Neural cell (in vitro differentiated cells): ENCODE data around the gene FSTL5. TPM values are rescaled to one million over a fixed set of nuclear protein-coding genes. Genes with fewer than 3 reads are reported as not detected.

Experiments
- H2AFZ ChIP-seq: fragments of 200-600, 300-800 bp; sonication (generic), shearing (Covaris generic); 2 replicates; pipeline ENCODE4 v1.6.0; 2014; ENCODE audit warnings: low read depth, mild to moderate bottlenecking, antibody characterized with exemption, low read length, moderate library complexity
- H3F3A ChIP-seq: fragments of 200-600 bp; shearing (Covaris generic); 2 replicates; pipeline ENCODE4 v1.6.1; 2016; ENCODE audit warnings: mild to moderate bottlenecking, moderate library complexity, mixed read lengths, antibody characterized with exemption, low read length; ENCODE audit not compliant: insufficient read depth, poor library complexity, severe bottlenecking
- H3K27ac ChIP-seq: fragments of 200-600, 300-800 bp; sonication (generic), shearing (Covaris generic); 2 replicates; pipeline ENCODE4 v1.5.1; 2014; ENCODE audit warnings: mild to moderate bottlenecking, low read length, moderate library complexity
- H3K27me3 ChIP-seq: fragments of 300-800, 200-600 bp; sonication (generic), shearing (Covaris generic); 2 replicates; pipeline ENCODE4 v1.6.0; 2014; ENCODE audit warnings: mild to moderate bottlenecking, low read depth, low read length, moderate library complexity; ENCODE audit not compliant: insufficient read depth
- H3K36me3 ChIP-seq: fragments of 300-800, 200-600 bp; sonication (generic), shearing (Covaris generic); 2 replicates; pipeline ENCODE4 v1.5.1; 2014; ENCODE audit warnings: mild to moderate bottlenecking, antibody characterized with exemption, low read length, moderate library complexity; ENCODE audit not compliant: insufficient read depth
- H3K4me2 ChIP-seq: fragments of 300-800, 200-600 bp; sonication (generic), shearing (Covaris generic); 2 replicates; pipeline ENCODE4 v1.6.0; 2014; ENCODE audit warnings: mild to moderate bottlenecking, low read length
- H3K4me3 ChIP-seq: fragments of 300-800, 200-600 bp; sonication (generic), shearing (Covaris generic); 2 replicates; pipeline ENCODE4 v1.5.1; 2014; ENCODE audit warnings: mild to moderate bottlenecking, low read length, moderate library complexity
- H3K79me2 ChIP-seq: fragments of 200-600 bp; shearing (Covaris generic); replicated peaks from 2 replicates; pipeline ENCODE4 v1.6.0; 2014; ENCODE audit warnings: mild to moderate bottlenecking, low read length, moderate library complexity; ENCODE audit not compliant: insufficient read depth
- H3K9ac ChIP-seq: fragments of 300-800, 200-600 bp; sonication (generic), shearing (Covaris generic); 2 replicates; pipeline ENCODE4 v1.6.1; 2016; ENCODE audit warnings: mild to moderate bottlenecking, low read length, mixed read lengths
- H3K9me2 ChIP-seq: fragments of 200-600 bp; shearing (Covaris generic); 2 replicates; pipeline ENCODE4 v1.6.1; 2016; ENCODE audit warnings: mild to moderate bottlenecking, low read length, mixed read lengths; ENCODE audit not compliant: insufficient read depth
- H3K9me3 ChIP-seq: fragments of 200-600, 300-800 bp; sonication (generic), shearing (Covaris generic); 2 replicates; pipeline ENCODE4 v1.6.1; 2016; ENCODE audit warnings: mild to moderate bottlenecking, mixed run types, low read length, moderate library complexity, mixed read lengths
- H4K20me1 ChIP-seq: fragments of 200-600 bp; shearing (Covaris generic); 2 replicates; pipeline ENCODE4 v1.6.1; 2016; ENCODE audit warnings: mild to moderate bottlenecking, mixed run types; ENCODE audit not compliant: insufficient read depth
- CTCF ChIP-seq: fragments of 450-650 bp; IDR thresholded peaks from 2 replicates; pipeline ENCODE4 v1.5.1; 2014; ENCODE audit warnings: antibody characterized with exemption, mild to moderate bottlenecking, moderate library complexity; ENCODE audit not compliant: poor library complexity, severe bottlenecking
- EP300 ChIP-seq: fragments of 450-650 bp; conservative IDR thresholded peaks from 2 replicates; pipeline ENCODE4 v1.6.1; 2014; ENCODE audit warnings: antibody characterized with exemption, mild to moderate bottlenecking, moderate library complexity; ENCODE audit not compliant: poor library complexity, severe bottlenecking
- EZH2 ChIP-seq: fragments of 200-600, 300-800 bp; shearing (Covaris generic), sonication (generic); IDR thresholded peaks from 2 replicates; pipeline ENCODE4 v1.6.1; 2014; ENCODE audit warnings: antibody characterized with exemption, low read length, borderline replicate concordance, mild to moderate bottlenecking; ENCODE audit not compliant: insufficient read depth, poor library complexity, severe bottlenecking
- MXI1 ChIP-seq: fragments of 450-650 bp; conservative IDR thresholded peaks from 2 replicates; pipeline ENCODE4 v1.6.1; 2014; ENCODE audit warnings: antibody characterized with exemption, mild to moderate bottlenecking; ENCODE audit not compliant: poor library complexity, severe bottlenecking
- POLR2AphosphoS5 ChIP-seq: IDR thresholded peaks from 2 replicates; pipeline ENCODE4 v1.6.1; 2012
- RAD21 ChIP-seq: fragments of 450-650 bp; conservative IDR thresholded peaks from 2 replicates; pipeline ENCODE4 v1.6.1; 2014; ENCODE audit warnings: antibody characterized with exemption, mild to moderate bottlenecking, moderate library complexity
- SMC3 ChIP-seq: fragments of 450-650 bp; conservative IDR thresholded peaks from 2 replicates; pipeline ENCODE4 v1.6.1; 2014; ENCODE audit warnings: antibody characterized with exemption, mild to moderate bottlenecking, moderate library complexity; ENCODE audit not compliant: poor library complexity
- TAF1 ChIP-seq: IDR thresholded peaks from 2 replicates; pipeline ENCODE4 v1.6.1; 2012; ENCODE audit warnings: low read depth
- polyA plus RNA-seq: library from polyadenylated mRNA; depleted of rRNA; stranded (reverse); fragments of >200 nt; gene quantifications from 2 replicates; pipeline ENCODE4 v1.2.3, GENCODE V29; 2014
- TF ChIP-seq, protein P1 (sequence below): IDR thresholded peaks from 2 replicates; pipeline ENCODE4 v1.6.1; 2012; ENCODE audit warnings: borderline replicate concordance

FSTL5 gene
- polyA plus RNA-seq, 1 donor from 2014 or later: 6.8 TPM

GRCh38 chr4:161696944-161697343 is 466.9 kb downstream of the FSTL5 start:
- H3K36me3 ChIP-seq: no peaks in the 10 kb centered on the region
- no peak overlapping the region for H3K27ac ChIP-seq
- no peak for TF ChIP-seq RAD21

GRCh38 chr4:161680146-161680545 is 483.7 kb downstream of the FSTL5 start:
- H3K27ac ChIP-seq: no peak overlapping the region
- no peaks in the 10 kb centered on the region for H3F3A ChIP-seq
- no peaks in the 10 kb centered on the region for H3K9me3 ChIP-seq
- no peak overlapping the region for H3K4me3 ChIP-seq
- no peak overlapping the region for H2AFZ ChIP-seq
- H3K9ac ChIP-seq: no peak overlapping the region
- TF ChIP-seq EP300: no peak
- no peak for TF ChIP-seq CTCF
- TF ChIP-seq, protein P1, sequence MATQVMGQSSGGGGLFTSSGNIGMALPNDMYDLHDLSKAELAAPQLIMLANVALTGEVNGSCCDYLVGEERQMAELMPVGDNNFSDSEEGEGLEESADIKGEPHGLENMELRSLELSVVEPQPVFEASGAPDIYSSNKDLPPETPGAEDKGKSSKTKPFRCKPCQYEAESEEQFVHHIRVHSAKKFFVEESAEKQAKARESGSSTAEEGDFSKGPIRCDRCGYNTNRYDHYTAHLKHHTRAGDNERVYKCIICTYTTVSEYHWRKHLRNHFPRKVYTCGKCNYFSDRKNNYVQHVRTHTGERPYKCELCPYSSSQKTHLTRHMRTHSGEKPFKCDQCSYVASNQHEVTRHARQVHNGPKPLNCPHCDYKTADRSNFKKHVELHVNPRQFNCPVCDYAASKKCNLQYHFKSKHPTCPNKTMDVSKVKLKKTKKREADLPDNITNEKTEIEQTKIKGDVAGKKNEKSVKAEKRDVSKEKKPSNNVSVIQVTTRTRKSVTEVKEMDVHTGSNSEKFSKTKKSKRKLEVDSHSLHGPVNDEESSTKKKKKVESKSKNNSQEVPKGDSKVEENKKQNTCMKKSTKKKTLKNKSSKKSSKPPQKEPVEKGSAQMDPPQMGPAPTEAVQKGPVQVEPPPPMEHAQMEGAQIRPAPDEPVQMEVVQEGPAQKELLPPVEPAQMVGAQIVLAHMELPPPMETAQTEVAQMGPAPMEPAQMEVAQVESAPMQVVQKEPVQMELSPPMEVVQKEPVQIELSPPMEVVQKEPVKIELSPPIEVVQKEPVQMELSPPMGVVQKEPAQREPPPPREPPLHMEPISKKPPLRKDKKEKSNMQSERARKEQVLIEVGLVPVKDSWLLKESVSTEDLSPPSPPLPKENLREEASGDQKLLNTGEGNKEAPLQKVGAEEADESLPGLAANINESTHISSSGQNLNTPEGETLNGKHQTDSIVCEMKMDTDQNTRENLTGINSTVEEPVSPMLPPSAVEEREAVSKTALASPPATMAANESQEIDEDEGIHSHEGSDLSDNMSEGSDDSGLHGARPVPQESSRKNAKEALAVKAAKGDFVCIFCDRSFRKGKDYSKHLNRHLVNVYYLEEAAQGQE: no peak
- TF ChIP-seq TAF1: no peak
- TF ChIP-seq MXI1: no peak
- no peak overlapping the region for H3K4me2 ChIP-seq
- no peaks in the 10 kb centered on the region for H3K36me3 ChIP-seq
- H3K79me2 ChIP-seq: no peaks in the 10 kb centered on the region
- no peaks in the 10 kb centered on the region for H4K20me1 ChIP-seq
- no peaks in the 10 kb centered on the region for H3K27me3 ChIP-seq
- no peaks in the 10 kb centered on the region for H3K9me2 ChIP-seq

More at GRCh38 chr4:161696944-161697343, 466.9 kb downstream of the FSTL5 start:
- H3F3A ChIP-seq: no peaks in the 10 kb centered on the region
- H2AFZ ChIP-seq: no peak overlapping the region
- H3K4me2 ChIP-seq: no peak overlapping the region
- H4K20me1 ChIP-seq: no peaks in the 10 kb centered on the region
- H3K4me3 ChIP-seq: no peak overlapping the region
- H3K9me2 ChIP-seq: no peaks in the 10 kb centered on the region
- no peak overlapping the region for H3K9ac ChIP-seq
- H3K27me3 ChIP-seq: no peaks in the 10 kb centered on the region
- no peaks in the 10 kb centered on the region for H3K9me3 ChIP-seq
- H3K79me2 ChIP-seq: no peaks in the 10 kb centered on the region

- no peaks in the 10 kb centered on the region for H3K9me2 ChIP-seq
- H3K27ac ChIP-seq: no peak overlapping the region
- H3K79me2 ChIP-seq: no peaks in the 10 kb centered on the region
- no peak overlapping the region for H3K9ac ChIP-seq
- H4K20me1 ChIP-seq: no peaks in the 10 kb centered on the region
- no peak for TF ChIP-seq EP300
- TF ChIP-seq, protein P1: no peak
- no peak for TF ChIP-seq CTCF
- no peak for TF ChIP-seq EZH2
- TF ChIP-seq POLR2AphosphoS5: no peak
- TF ChIP-seq SMC3: no peak
- TF ChIP-seq TAF1: no peak
- TF ChIP-seq MXI1: no peak
- no peak for TF ChIP-seq RAD21
- no peak overlapping the region for H2AFZ ChIP-seq
- no peaks in the 10 kb centered on the region for H3K36me3 ChIP-seq
- no peak overlapping the region for H3K4me2 ChIP-seq
- H3F3A ChIP-seq: no peaks in the 10 kb centered on the region
- no peak overlapping the region for H3K4me3 ChIP-seq
- H3K27me3 ChIP-seq: no peaks in the 10 kb centered on the region
- H3K9me3 ChIP-seq: no peaks in the 10 kb centered on the region
Measured at GRCh38 chr4:161664740-161665139, 499.1 kb downstream of the FSTL5 start.
